ENCODE results near the gene GRM6. TPM values are rescaled to one million over a fixed set of nuclear protein-coding genes. Genes with fewer than 3 reads are reported as not detected.

GRM6 gene
- total RNA-seq, 2 experiments from 2014 or later, result not detected

GRCh38 chr5:178981381-178981780 lies 13.7 kb downstream of the GRM6 start:
- Histone ChIP-seq H3K27ac (ENCODE audit: low read depth in 1 of 2, low read length in 2 of 2) (no peak overlapping the region), H3K9me3 (ENCODE audit: control insufficient read depth in 1 of 2, insufficient read depth in 1 of 2, low read length in 2 of 2) (peaks cover 22 to 71% of the 10 kb centered on the region in 2 experiments), H3K36me3 (ENCODE audit: insufficient read depth, low read length) (no peaks in the 10 kb centered on the region), H3K4me3 (ENCODE audit: low read length) (no peak overlapping the region), H3K4me1 (ENCODE audit: insufficient read depth, low read length) (no peaks in the 10 kb centered on the region), H3K27me3 (ENCODE audit: control insufficient read depth in 1 of 2, insufficient read depth in 2 of 2, low read length in 2 of 2) (no peaks in the 10 kb centered on the region)
- POLR2A ChIA-PET, result no interaction called here
- no peak for TF ChIP-seq CTCF (IDR thresholded peaks at IDR 0.05)
- H3K36me3 Mint-ChIP-seq (ENCODE audit: low read depth), result peaks cover 6% of the 10 kb centered on the region
- DNase-seq, result no peak
- H3K27me3 Mint-ChIP-seq, result no peaks in the 10 kb centered on the region
- H3K27ac Mint-ChIP-seq, result no peak overlapping the region
- no peak for ATAC-seq (ENCODE audit: poor library complexity)
- no peak overlapping the region for H3K4me3 Mint-ChIP-seq
- no peaks in the 10 kb centered on the region for H3K4me1 Mint-ChIP-seq (ENCODE audit: low read depth)
- peaks cover 19% of the 10 kb centered on the region for H3K9me3 Mint-ChIP-seq
- intact Hi-C loops (cut with DNase I, micrococcal nuclease), result no loop called here
- CTCF ChIA-PET, result no interaction called here

GRCh38 chr5:178965465-178966055 lies 29.6 kb downstream of the GRM6 start:
- no peaks in the 10 kb centered on the region for H3K4me1 ChIP-seq (ENCODE audit: insufficient read depth, low read length)
- no peak overlapping the region for H3K4me3 Mint-ChIP-seq
- peaks cover 68 to 76% of the 10 kb centered on the region in 2 experiments for H3K9me3 ChIP-seq (ENCODE audit: control insufficient read depth in 1 of 2, insufficient read depth in 1 of 2, low read length in 2 of 2)
- H3K27me3 Mint-ChIP-seq, result no peaks in the 10 kb centered on the region
- ATAC-seq (ENCODE audit: poor library complexity) (no peak), DNase-seq (no peak)
- H3K9me3 Mint-ChIP-seq, result peaks cover 35% of the 10 kb centered on the region
- ChIA-PET POLR2A (no interaction called here), CTCF (no interaction called here)
- peaks cover 62% of the 10 kb centered on the region for H3K36me3 Mint-ChIP-seq (ENCODE audit: low read depth)
- no peak overlapping the region for H3K4me3 ChIP-seq (ENCODE audit: low read length)
- H3K4me1 Mint-ChIP-seq (ENCODE audit: low read depth), result no peaks in the 10 kb centered on the region
- no peaks in the 10 kb centered on the region for H3K27me3 ChIP-seq (ENCODE audit: control insufficient read depth in 1 of 2, insufficient read depth in 2 of 2, low read length in 2 of 2)
- intact Hi-C loops (cut with DNase I, micrococcal nuclease), result no loop called here
- no peaks in the 10 kb centered on the region for H3K36me3 ChIP-seq (ENCODE audit: insufficient read depth, low read length)
- H3K27ac ChIP-seq (ENCODE audit: low read depth in 1 of 2, low read length in 2 of 2), result no peak overlapping the region
- TF ChIP-seq CTCF (IDR thresholded peaks at IDR 0.05), result no peak
- no peak overlapping the region for H3K27ac Mint-ChIP-seq

GRCh38 chr5:178941361-178941760 lies 53.8 kb downstream of the GRM6 start:
- no peak overlapping the region for H3K4me3 ChIP-seq (ENCODE audit: low read length)
- H3K9me3 ChIP-seq (ENCODE audit: control insufficient read depth in 1 of 2, insufficient read depth in 1 of 2, low read length in 2 of 2), result peaks cover 76 to 81% of the 10 kb centered on the region in 2 experiments
- H3K9me3 Mint-ChIP-seq, result peaks cover 45% of the 10 kb centered on the region

More at GRCh38 chr5:178941361-178941760, 53.8 kb downstream of the GRM6 start:
- H3K27me3 ChIP-seq (ENCODE audit: control insufficient read depth in 1 of 2, insufficient read depth in 2 of 2, low read length in 2 of 2), result peaks cover 30 to 31% of the 10 kb centered on the region in 2 experiments
- no peak for ATAC-seq (ENCODE audit: poor library complexity)
- TF ChIP-seq CTCF (IDR thresholded peaks at IDR 0.05), result no peak
- no peak overlapping the region for H3K27ac ChIP-seq (ENCODE audit: low read depth in 1 of 2, low read length in 2 of 2)
- CTCF ChIA-PET, result no interaction called here
- intact Hi-C loops (cut with DNase I, micrococcal nuclease), result no loop called here
- Mint-ChIP-seq H3K36me3 (ENCODE audit: low read depth) (peaks cover 60% of the 10 kb centered on the region), H3K27ac (no peak overlapping the region), H3K4me1 (ENCODE audit: low read depth) (no peaks in the 10 kb centered on the region), H3K4me3 (no peak overlapping the region), H3K27me3 (peaks cover 52% of the 10 kb centered on the region)
- POLR2A ChIA-PET, result no interaction called here
- no peak for DNase-seq
- no peaks in the 10 kb centered on the region for H3K36me3 ChIP-seq (ENCODE audit: insufficient read depth, low read length)
- no peaks in the 10 kb centered on the region for H3K4me1 ChIP-seq (ENCODE audit: insufficient read depth, low read length)
